ENCODE results near the gene SUPT20H.

The SUPT20H gene

DNA sequence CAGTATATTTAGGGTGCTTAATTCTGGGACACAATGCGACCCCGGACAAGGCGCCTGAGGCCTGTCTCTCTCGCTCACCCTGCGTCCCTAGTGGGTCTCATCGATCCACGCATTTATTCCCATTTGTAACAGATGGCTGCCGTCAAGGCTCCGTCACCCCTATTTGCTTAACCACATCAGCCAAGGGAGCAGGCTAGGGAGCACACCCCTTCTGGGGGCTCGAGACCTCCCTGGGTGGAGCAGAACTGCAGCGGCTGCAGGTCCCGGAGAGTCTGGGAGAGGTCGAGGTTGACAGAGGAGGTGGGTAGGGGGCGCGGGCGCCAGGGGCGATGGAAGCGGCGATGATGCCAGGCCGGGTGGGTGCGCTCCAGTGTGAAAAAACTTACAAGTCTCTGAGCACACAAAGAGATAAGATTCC, 60.9 kb downstream of the SUPT20H start:
- no peak for DNase-seq

DNA sequence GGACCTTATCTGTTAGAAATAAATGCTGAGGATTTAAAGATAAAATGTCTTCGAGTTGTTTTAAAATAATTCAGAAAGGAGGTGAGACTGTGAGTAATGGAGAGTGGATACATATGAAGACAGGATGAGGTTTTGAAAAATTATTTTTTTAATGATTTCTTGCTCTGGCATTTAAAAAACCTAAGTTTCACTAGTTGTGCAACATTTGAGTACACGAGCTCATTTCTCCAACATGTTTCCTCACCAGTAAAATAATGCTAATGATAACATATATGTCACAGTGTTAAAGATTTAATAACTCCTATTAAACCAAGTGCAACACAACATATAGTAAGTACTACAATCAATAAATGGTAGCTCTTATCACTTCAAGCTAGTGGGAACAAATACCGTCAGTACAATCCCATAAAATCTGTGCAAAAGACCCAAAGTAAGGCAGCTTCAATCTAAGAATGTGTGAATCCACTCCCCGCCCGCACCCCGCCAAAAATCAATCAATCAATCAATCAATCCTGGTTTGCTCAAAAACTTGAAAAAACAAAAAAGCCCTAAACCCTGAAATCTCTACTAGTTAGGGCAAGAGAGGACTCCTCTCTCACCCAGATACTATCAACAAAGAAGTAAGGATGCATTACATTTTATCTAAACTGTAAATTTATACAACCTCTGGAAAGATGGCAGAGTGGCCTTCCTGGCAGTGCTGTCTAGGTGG, 61.6 kb downstream of the SUPT20H start:
- no peak for DNase-seq

- no peak for DNase-seq
These were observed 67.1 kb downstream of the SUPT20H start for GRCh38 chr13:36992362-36992761.

DNA sequence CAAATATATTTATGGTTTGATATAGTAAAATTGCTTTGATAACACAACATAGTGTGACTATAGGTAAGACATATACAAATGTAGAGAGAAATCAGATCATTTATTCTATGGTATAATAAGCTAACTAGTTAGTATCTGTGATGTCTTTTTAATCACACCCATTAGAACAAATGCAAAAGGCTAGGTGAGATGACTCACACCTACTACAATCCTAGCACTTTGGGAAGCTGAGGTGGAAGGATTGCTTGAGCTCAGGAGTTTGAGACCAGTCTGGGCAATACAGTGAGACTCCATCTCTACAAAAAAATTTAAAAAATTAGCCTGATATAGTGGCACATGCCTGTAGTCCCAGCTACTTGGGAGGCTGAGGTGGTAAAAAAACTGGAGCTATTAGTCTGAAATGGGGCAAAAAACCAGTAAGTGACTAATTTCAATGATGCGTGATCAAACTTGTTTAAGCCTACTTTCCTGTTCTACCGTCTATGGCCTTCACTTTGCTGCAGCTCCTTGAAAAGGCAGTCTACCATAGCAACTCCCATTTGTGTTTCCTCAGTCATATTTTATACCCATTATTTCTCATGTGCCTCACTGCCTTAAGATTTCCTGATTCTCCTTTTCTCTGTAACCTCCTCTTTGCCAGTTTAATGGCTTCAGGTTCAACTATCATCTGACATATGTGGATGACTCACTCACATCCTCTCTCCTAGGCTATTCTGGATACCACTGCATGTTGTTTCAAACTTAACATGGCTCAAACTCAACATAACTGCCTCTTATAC, 72.8 kb downstream of the SUPT20H start:
- DNase-seq: no peak

GRCh38 chr13:36981156-36981743, 78.2 kb downstream of the SUPT20H start:
- DNase-seq: no peak

DNA sequence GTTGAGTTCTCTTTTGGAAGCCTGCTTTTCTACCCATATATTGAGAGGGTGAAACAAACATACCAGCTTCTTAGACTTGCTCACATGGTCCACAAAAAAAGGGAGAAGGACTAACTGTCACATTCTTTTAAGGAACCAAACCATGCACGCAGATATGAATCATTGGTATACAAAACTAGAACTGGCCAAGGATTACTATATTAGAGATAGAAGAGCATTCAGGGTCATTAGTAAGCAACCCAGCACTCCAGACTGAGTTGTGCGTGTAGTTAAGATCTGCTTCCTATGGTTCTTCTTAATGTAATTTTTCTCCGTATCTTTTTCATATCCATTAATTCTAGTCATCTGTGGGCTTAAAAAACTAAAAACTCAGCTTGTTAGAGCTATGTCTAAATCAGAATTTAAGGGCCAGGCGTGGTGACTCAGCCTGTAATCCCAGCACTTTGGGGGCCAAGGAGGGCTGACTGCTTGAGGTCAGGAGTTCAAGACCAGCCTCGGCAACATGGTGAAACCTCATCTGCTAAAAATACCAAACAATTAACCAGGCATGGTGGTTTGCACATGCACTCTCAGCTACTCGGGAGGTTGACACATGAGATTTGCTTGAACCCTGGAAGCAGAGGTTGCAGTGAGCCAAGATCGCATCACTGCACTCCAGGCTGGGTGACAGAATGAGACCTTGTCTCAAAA, 80.0 kb downstream of the SUPT20H start:
- DNase-seq: no peak

- DNase-seq: no peak
These were observed 84.3 kb downstream of the SUPT20H start for GRCh38 chr13:36975172-36975571.

DNA sequence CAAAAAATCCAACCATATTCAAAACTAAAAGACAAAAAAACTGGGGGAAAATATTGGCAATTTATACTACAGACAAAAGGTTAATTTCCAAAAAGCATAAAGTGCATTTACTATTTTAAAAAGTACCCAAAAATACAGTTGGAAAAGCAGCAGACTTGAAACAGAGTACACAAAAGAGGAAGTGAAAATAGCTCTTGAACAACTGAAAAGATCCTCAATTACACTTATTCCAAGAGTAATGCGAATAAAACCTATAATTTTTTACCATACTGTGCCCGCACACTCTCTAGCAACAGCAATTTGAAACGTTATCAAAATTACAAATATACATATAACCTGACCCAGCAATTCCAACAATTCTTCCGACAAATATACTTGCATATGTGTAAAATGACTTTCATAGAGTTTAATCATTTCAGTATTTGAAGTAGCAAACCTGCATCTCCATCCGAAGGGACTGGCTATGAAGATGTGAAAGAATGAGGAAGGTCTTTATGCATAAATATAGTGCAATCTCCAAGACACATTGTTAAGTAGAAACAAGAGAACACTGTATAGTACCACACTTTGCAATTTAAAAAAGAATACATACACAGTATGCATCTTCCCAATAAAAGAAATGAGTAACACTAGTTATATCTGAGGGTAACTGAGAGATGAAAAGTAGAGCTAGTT, 85.7 kb downstream of the SUPT20H start:
- DNase-seq: no peak

GRCh38 chr13:36973009-36973408, 86.5 kb downstream of the SUPT20H start:
- no peak for DNase-seq

DNA sequence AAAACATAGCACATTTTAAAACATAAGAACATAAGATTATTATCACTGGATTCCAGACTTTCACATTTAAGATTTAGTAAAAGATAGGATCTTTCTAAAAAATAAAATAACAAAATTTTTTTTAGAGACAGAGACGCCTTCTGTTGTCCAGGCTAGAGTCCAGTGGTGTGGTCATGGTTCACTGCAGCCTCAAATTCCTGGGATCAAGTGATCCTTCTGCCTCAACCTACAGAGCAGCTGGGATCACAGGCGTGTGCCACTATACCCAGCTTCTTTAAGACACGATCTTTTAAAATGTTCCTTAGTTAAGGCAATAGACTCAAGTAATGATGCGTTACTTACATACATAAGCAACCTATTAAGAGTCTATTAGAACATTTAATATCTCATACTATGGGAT, 93.1 kb downstream of the SUPT20H start:
- DNase-seq: no peak

- no peak for DNase-seq
These were observed 93.7 kb downstream of the SUPT20H start for GRCh38 chr13:36965767-36966166.

DNA sequence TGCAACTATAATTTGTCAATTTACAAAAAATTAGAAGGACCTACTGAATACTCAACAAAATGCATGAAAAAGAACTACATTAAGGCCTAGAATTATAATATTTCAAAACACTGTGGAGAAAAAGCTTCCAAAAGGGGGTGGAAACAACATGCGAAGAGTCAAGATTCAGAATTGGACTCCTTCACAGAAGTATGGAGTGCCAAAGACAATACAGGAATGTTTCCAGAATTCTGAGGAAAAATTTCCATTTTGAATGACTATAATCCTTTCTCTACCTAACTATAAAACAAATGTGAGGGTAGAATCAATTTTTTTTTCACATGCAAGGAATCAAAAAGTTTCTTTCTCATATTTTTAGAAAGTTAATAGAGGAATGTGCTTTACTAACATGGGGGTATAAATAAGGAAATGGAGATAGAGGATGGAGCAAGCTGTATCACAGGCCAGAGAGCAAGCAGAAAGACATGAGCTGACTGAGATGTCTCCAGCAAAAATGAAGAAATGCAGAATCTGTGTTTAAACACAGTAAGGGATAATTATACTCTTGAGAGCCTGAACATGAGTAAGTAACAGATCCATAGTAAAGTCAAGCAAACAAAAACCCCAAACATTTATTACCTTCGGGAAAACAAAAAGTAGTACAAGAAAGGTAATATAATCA, 99.9 kb downstream of the SUPT20H start:
- no peak for DNase-seq

All from CD4-positive, alpha-beta T cell treated with Interleukin-15 for 1 hour (primary cell).